NCI-H345 (cell line): ENCODE results near the gene LOC128125822.
A peak's percentile ranks its signal among the peaks of the same experiment; 100 is the strongest.
"Not testable (repeated sequence)": the region's sequence is repeated elsewhere in the genome, so short reads cannot be mapped to it uniquely, and the experiment has no call there.

Source experiments
- DNase-seq: peaks from one replicate; lab custom pipeline; 2025; lab: John Stamatoyannopoulos, UW

Gene LOC128125822

GRCh38 chr6:63572044-63572746 lies at the start of gene LOC128125822, which contains the start of gene PTP4A1:
TSS of gene LOC128125822 (plus strand) at chr6:63572480.
TSS of gene PTP4A1 (plus strand) at chr6:63572480. CDS start at chr6:63576881, 4,401 bp downstream.
- DNase-seq, result peak; percentile 98

- not testable (repeated sequence) for DNase-seq
Measured at GRCh38 chr6:63522911-63523287, 49.4 kb upstream of the LOC128125822 start.

GRCh38 chr6:63523630-63524029 lies 48.6 kb upstream of the LOC128125822 start:
- no peak for DNase-seq

GRCh38 chr6:63525186-63525878 lies 46.9 kb upstream of the LOC128125822 start:
- DNase-seq, result no peak

GRCh38 chr6:63526931-63527330 lies 45.3 kb upstream of the LOC128125822 start:
- no peak for DNase-seq

- DNase-seq, result no peak
Measured at GRCh38 chr6:63527658-63528514, 44.4 kb upstream of the LOC128125822 start.

GRCh38 chr6:63529498-63529897 lies 42.8 kb upstream of the LOC128125822 start:
- DNase-seq, result no peak

GRCh38 chr6:63530182-63530581 lies 42.1 kb upstream of the LOC128125822 start:
- DNase-seq, result no peak

- no peak for DNase-seq
Measured at GRCh38 chr6:63530991-63531390, 41.3 kb upstream of the LOC128125822 start.

GRCh38 chr6:63533026-63533425 lies 39.3 kb upstream of the LOC128125822 start:
- DNase-seq, result no peak

GRCh38 chr6:63533952-63534351 lies 38.3 kb upstream of the LOC128125822 start:
- DNase-seq, result no peak

GRCh38 chr6:63537201-63537958 lies 34.9 kb upstream of the LOC128125822 start:
- DNase-seq, result no peak

GRCh38 chr6:63537959-63538300 lies 34.4 kb upstream of the LOC128125822 start:
- DNase-seq, result no peak

- DNase-seq, result no peak
Measured at GRCh38 chr6:63538550-63538949, 33.7 kb upstream of the LOC128125822 start.

GRCh38 chr6:63543001-63543400 lies 29.3 kb upstream of the LOC128125822 start:
- no peak for DNase-seq

- DNase-seq, result no peak
Measured at GRCh38 chr6:63543982-63544381, 28.3 kb upstream of the LOC128125822 start.

GRCh38 chr6:63546236-63546635 lies 26.0 kb upstream of the LOC128125822 start:
- DNase-seq, result no peak

GRCh38 chr6:63546697-63547096 lies 25.6 kb upstream of the LOC128125822 start:
- DNase-seq, result no peak

- DNase-seq, result no peak
Measured at GRCh38 chr6:63549076-63549475, 23.2 kb upstream of the LOC128125822 start.

- no peak for DNase-seq
Measured at GRCh38 chr6:63553208-63553607, 19.1 kb upstream of the LOC128125822 start.

- DNase-seq, result no peak
Measured at GRCh38 chr6:63553900-63554299, 18.4 kb upstream of the LOC128125822 start.

- no peak for DNase-seq
Measured at GRCh38 chr6:63554782-63555181, 17.5 kb upstream of the LOC128125822 start.
